GM08714 (cell line): ENCODE data around the gene ATP8A1.

Experiments used
- H3K4me3 ChIP-seq: fragments of 200-500 bp; sonication (Bioruptor generic); 2 replicates; pipeline ENCODE4 v1.5.1; 2014; ENCODE audit warnings: mild to moderate bottlenecking, low read length, inconsistent platforms
- ZNF274 ChIP-seq: IDR thresholded peaks from 2 replicates; pipeline ENCODE4 v1.6.1; 2012; ENCODE audit warnings: mild to moderate bottlenecking, low read depth, low read length

ATP8A1 gene

DNA sequence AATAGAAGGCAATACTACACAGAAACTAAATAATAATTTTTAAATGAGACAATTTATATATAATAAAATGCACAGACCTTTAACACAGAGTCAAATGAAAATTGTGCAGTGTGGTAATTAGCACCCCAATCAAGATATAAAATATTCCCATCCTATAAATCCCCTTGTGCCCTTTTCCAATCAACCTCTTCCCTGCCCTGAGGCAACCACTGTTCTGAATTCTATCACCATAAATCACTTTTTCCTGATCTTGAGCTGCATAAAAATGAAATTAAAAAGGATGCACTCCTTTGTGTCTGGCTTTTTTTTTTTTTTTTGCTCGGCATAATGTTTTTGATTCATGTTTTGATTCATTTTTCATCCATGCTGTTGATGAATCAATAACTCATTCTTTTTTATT lies 107.0 kb downstream of the ATP8A1 start:
- no peak for TF ChIP-seq ZNF274
- H3K4me3 ChIP-seq: no peak overlapping the region

DNA sequence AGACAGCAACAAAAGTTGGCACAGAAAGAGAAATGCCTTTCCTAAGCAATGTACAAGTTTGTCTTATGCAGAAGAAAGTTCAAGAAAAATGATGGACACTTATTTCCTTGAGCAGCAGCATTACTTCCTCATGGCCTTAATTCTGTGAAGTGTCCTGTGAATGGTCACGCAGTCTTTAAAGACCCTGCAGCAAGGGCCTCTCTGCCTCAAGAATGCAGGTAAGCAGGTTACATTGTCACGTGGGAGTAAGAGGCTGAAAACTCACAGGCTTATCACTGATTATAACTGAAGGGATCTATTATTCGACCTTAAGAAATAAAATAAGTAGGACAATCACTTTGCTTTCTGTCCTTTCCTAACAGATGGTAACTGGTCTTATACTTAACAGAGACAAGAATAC lies 109.1 kb downstream of the ATP8A1 start:
- no peak overlapping the region for H3K4me3 ChIP-seq
- no peak for TF ChIP-seq ZNF274

DNA sequence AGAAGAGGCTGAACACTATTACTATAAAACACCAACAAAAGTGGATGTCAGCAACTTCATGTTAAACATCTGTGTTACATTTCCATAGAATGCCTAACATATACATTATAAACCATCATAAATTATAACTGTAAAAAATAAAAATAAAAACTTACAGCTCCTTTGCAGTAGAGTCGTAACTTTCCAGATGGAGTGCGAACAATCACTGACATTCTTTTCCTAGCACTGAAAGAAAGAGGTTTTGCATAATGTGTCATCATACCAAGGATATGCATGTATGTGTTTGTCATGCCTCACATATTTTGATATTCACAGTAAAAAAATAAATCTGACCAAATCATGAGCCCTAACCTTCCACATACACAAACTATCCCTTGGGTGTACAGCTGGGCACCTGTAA lies 113.1 kb downstream of the ATP8A1 start:
- TF ChIP-seq ZNF274: no peak
- no peak overlapping the region for H3K4me3 ChIP-seq

DNA sequence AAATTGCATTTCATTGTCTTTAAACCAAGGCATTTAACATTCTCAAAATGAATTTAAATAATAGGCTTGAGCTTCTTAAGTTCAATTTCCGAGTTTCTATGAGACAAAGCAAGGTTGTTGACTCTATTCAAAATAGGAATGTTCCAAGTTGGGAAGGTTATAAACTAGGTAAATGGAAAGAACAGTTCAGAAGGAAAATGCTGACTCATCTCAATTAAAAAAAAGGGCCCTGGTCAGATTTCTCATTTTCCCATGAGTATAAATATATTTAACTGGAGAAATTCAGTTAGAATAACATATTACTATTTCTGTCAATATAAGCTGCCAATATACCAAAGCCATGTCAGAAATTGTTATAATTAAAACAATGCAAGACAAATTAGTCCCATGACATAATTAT lies 113.8 kb downstream of the ATP8A1 start:
- TF ChIP-seq ZNF274: no peak
- H3K4me3 ChIP-seq: no peak overlapping the region

DNA sequence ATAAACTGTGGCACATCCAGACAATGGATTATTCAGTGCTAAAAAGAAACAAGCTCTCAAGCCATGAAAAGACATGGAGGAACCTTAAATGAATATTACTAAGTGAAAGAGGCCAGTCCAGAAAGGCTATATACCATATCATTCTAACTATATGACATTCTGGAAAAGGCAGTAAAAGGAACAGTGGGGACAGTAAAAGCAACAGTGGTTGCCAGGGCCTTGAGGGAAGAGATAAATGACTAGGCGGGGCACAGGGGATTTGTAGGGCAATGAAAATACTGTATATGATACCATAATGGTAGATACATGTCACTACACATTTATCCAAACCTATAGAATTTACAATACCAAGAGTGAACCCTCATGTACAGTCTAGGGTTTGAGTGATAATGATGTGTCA lies 115.3 kb downstream of the ATP8A1 start:
- H3K4me3 ChIP-seq: no peak overlapping the region
- no peak for TF ChIP-seq ZNF274

DNA sequence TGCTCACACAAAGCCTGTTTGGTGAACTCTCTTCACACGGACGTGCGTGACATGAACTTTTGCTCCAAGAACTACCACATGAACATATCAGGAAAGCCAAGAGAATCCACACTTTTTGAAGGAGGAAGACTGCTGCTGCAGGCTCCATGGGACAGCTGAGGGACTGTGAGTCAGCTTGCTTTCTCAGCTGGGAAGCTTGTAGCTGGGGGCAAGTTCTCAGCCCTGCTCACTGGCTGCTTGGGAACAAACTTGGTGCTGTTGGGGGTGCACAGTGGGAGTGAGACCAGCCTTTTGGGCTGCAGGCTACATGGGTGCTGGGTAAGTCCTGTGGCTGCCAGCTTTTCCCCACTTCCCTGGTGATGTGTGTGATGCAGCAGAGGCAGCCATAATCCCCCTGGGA lies 123.9 kb downstream of the ATP8A1 start:
- no peak for TF ChIP-seq ZNF274
- no peak overlapping the region for H3K4me3 ChIP-seq

DNA sequence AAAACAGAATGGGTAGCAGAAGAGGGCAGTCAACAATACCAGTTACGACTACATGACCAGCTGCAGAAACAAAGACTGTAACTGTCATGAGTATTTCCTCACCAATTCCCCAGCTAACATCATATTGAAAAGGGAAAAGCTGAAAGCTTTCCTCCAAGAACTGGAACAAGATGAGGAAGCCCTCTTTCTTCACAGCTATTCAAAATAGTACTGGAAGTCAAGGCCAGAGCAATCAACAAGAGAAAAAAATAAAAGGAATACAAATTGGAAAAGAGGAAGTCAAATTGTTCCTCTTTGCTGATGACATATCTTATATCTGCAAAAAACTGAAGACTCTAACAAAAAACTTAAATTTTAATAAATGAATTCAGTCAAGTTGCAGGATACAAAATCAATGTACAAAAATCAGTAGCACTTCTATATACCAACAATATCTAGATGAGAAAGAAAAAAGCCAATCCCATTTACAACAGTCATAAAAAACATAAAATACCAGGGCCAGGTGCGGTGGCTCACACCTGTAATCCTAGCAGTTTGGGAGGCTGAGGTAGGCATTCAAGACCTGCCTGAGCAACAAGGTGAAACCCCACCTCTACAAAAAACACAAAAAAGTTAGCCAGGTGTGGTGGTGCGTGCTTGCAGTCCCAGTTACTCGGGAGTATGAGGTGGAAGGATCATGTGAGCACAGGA lies 125.4 kb downstream of the ATP8A1 start:
- H3K4me3 ChIP-seq: no peak overlapping the region
- TF ChIP-seq ZNF274: no peak

DNA sequence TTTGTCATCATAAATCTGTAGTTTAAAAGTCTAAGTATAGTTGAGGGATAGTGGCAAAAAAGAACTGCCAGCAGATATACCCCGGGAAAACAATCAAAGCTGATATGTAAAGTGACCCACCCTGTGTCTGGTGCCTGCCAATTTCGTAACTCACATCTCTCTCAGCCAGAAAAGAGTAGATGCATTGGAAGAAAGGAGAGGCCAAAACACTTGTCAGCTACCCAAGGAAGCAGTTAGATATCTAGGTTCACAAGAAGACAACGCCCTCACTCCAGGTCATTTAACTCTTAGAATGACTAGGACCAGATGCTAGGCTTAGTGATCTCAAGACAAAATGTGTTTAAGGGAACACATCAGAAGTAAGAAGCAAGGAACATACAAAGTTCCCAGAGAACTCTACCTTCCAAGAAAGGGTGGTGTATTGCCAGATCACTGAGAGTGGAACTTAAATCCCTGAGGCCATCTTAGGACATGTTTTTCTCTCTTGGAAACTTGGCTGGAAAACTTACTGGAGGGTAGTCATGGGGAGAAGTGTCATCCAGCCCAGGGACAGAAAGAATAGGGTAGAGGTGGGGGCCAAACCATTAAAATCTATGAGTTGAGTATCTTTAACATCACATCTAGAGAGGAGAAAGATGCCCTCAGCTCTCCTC lies 133.7 kb downstream of the ATP8A1 start:
- TF ChIP-seq ZNF274: no peak

DNA sequence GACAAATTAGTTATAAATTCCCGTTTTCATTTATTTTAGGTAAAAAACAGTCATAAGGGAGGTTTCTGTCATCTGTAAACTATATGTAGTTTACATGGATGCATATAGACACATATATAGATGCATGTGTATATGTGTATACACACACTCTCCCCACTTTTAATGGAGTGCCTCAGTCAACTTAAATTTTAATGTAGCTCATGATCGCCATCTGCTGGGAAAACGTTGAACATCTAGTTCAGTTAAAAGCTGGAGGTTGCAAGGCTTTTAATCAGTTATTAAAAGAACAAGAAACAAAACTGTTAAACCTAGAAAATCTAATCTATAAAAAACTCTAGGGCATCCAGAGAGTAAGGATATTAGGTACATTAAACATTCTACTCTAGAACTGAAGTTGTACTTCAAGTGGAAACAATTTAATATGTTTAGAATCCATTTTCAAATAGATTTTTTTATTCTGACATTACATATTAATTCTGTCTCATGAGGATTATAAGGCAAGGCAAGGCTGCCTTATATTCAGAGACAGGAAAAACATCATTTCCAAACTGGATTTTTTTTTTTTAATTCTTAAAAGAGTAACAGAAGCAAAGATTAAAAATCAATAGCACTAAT lies 137.0 kb downstream of the ATP8A1 start:
- TF ChIP-seq ZNF274: no peak
- no peak overlapping the region for H3K4me3 ChIP-seq

More for the DNA sequence above, 133.7 kb downstream of the ATP8A1 start:
- H3K4me3 ChIP-seq: no peak overlapping the region

DNA sequence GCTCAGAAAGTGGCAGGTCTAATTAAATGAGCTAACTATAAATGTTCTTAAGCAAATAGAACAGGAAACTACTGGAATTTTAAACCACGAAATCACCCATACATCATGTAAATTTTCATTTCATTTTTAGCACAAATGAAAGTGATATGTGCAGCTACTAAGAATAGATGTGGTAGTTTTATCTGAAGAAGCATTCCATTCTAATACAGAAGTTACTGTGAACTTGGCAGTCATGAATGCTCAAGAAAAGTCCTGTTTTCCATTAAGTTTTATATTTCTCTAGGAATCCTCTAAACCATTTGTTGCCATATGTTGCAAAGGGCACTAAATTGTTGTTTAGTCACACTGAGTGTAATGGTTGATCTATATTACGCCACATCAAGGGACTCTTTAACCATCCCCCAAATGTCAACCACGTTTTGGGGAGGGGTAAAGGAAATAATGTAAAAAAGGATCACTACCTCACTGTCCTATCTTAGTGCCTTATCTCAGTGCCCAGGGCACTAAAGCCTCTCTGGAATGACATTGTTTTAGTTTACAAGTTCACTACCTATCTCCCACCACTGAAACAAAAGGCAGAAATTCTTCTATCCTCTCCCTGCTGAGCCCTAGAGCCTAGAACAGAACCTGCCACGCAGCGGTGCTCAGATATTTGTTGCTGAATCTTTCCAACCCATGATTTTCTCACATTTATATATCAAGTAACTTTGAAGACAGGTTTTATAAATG lies 141.6 kb downstream of the ATP8A1 start:
- TF ChIP-seq ZNF274: no peak
- H3K4me3 ChIP-seq: no peak overlapping the region

DNA sequence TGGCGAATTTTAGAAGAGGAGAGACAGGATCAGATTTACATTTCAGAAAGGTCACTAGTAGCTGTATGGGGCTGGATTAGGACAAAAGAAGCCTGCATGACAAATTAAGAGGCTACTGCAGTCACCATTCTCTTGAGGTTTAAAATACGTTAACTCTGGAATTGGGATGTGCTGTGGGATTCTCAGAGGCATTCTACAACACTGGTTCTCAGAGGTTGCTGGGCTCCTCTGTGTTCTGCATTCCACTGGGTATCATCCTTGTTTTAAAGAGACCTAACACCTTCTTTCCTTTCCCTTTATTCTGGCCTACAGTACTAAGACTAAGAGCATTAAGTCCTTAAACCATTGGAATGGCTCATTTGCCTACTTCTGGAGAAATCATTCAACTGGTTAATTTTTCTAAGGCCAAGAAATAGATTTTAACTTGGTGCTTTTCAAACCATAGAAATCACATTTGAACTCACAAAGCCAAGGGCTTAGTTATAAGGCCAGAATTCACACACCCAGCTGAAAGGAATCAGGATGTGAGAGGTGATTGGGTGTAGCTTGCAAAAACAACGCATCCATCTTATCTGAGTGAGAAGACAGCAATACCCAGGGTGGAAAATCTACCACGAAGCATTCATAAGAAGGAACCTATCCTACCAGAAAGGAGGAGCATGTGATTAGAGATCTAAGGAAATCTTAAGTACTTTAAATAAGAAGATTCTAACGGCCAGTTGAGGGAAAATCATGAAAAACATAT lies 143.0 kb downstream of the ATP8A1 start:
- TF ChIP-seq ZNF274: no peak
- H3K4me3 ChIP-seq: no peak overlapping the region

DNA sequence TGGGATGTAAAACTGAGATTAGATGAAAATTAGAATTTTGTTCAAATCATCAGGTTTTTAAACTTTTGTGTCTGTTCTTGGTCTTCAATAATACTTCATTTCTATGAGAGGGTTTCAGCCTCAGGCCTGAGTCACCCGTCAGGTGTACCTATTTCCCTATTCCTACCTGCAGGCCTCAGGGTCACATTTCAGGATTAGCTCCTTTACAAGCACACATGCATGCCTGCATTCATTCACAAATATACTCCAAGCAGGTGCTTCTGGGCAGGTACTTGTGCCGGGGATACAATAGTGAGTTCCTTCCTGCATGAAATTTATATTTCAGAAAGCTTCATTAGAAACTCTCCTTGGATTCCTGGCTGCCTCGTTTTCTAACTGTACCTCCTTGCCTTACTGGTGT lies 144.7 kb downstream of the ATP8A1 start:
- no peak for TF ChIP-seq ZNF274
- no peak overlapping the region for H3K4me3 ChIP-seq

DNA sequence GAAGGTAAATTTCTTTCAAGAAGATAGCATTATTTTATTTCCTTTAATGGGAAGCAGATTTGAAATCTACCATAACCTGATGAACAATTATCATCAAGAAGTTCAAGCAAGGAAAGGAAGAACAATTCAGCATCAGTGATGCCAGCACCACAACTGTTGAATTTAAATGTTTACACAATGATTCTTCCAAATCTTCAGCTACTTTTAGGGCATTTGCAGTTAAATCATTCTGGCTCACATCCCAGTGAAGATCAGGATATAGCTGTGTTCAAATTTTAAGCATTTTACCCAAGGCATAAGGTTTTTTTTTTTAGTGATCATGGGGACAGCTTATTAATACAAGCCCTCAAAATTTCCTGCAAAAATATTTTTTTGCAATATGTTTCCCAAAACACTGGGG lies 146.7 kb downstream of the ATP8A1 start:
- no peak for TF ChIP-seq ZNF274

DNA sequence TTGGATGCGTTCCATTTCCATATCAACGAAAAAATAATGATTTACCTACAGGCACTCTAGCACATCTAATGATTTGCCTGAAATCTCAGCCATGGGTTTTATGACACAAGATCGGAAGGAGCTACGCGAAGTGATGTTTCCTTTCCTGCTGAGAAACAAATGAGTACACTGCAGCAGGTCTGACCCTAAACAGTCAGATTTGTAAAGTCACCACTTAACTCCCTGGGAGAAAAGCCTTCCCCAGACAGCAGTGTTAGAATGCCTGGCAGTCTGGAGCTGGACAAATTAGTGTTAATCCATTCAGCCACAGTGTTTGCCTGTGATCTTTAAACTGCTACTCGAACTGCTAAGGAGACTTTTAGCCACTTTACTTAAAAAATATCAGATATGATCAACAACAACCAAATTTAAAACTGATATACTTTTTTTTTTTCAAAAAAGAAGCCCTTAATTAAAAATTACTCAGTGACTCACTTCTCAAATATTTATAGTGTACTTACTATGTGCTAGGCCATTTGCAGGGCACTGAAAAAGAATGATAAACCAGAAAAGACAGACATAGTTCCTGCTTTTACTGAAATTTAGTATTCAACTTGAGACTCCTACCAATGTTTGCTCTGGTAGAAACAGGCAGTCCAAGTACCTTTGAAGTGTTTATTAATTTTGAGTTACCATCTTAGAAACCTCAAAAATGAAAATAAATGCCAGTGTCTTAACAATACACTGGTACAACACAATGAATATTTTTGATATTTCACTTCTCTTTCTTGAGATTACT lies 155.1 kb downstream of the ATP8A1 start:
- TF ChIP-seq ZNF274: no peak
- no peak overlapping the region for H3K4me3 ChIP-seq

More for the DNA sequence above, 146.7 kb downstream of the ATP8A1 start:
- no peak overlapping the region for H3K4me3 ChIP-seq
